Cardiac septum (tissue), 1 donor: Measurements from ENCODE around the gene ZMYND8. TPM values are rescaled to one million over a fixed set of nuclear protein-coding genes. Genes with fewer than 3 reads are reported as not detected.

Experiments
- DNase-seq: peaks from one replicate; pipeline ENCODE4 v3.0.0-alpha.2; 2020; ENCODE audit warnings: low spot score
- intact Hi-C: fragments of 100-400 bp; cut with DNase I; formaldehyde crosslinking; loops from one replicate; pipeline ENCODE4 v1.14.0; 2022
- total RNA-seq: library from RNA; stranded (reverse); fragmentation: NEBNext Ultra II Directional; extraction: Animal tissue kit (Norgen Biotek cat#: 25700); gene quantifications from one replicate; pipeline ENCODE4 v1.2.1, GENCODE V29; 2021
- donor health status: DM: no; HTN: no; CAD: no.

The ZMYND8 gene
- total RNA-seq, 1 donor from 2014 or later, result 25.7 TPM

- DNase-seq, result no peak
- intact Hi-C loops, result loop anchor here (5.0 kb wide), 1 partner anchor 78 kb away; no protein-coding TSS in a partner anchor
These were observed 845 bp downstream of the ZMYND8 start for GRCh38 chr20:47355489-47356219.

DNA sequence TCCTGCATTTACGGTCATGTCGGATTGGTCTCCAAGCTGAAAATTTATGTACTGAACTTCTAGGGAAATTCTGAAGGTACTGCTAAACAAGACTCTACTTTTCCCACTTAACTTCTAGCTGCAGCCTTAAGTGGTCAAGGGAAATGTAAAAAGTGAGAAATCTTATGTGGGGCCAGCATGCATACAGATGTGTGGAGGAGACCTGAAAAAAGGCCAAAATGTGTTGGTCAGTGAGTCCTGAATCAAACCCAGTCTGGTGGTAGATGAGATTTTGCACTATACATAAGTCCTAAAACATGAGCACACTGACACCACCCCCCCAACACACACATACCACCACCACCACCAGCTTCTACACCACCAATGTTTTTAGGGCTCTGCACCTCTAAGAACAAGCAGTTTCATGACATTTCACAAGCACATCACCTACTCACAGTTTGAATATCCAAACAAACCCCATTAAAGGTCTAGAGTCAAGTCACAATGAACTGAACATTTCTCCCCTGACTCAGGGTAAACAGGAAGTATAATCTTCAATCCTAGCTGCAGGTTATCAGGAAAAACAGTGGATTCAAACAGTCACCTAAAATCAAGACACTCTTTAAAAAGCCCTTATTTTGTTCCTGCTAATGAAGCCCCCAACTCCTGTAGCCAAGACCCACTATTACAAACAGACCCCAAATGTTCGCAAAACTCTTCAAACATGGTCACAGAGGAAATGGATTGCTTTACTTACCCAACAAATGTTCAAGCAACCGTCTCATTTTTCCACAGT lies 1.6 kb downstream of the ZMYND8 start:
- intact Hi-C loops, result loop anchor here (5.0 kb wide), 1 partner anchor 78 kb away; no protein-coding TSS in a partner anchor
- DNase-seq, result no peak

GRCh38 chr20:47354464-47354713 lies 2.1 kb downstream of the ZMYND8 start:
- intact Hi-C loops, result no loop called here
- DNase-seq, result no peak

GRCh38 chr20:47353692-47354463 lies 2.6 kb downstream of the ZMYND8 start:
- intact Hi-C loops, result no loop called here
- DNase-seq, result no peak

- intact Hi-C loops, result no loop called here
- no peak for DNase-seq
These were observed 3.2 kb downstream of the ZMYND8 start for GRCh38 chr20:47353239-47353691.

DNA sequence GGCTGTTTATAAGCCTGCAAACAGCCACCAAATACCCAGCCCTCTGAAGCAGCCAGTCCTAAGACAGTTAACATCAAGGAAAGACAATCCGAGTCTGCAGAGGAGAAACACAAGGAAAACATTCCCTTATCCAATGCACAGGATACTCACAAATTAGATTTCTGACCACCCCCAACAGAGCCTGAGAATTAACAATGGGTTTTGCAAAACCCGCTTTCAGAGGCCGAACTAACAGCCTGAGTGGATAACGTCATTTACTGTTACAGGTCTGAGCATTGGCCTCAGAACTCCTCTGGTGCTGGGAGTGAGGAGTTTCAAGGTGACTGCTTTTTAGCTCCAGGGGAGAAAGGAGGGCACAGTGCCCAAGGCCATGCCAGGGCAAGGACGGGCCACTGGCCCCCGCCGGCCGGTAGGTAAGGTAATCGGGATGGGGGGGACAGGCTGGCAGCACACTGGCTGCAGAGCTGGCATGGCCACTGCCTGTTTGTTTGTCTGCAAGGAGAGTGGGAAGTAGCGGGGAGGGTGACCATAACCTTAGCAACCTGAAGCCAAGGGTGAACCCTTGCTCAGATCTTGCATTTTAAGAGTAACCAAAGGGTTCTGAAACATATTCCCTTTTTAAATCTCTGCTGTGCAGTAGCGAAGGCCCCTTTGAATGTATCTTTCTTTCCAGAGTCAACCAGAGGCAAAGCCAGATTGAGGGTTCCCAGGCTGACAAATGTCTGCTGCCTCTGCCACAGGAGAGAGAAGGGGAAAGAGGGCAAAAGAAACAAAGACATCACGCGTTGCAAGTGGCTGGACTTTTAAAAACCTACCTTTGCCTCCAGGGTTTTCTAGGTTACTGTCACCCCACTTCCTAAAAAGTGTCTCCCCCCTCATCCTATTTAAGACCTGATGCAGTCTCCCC lies 3.9 kb downstream of the ZMYND8 start:
- no peak for DNase-seq
- intact Hi-C loops, result no loop called here

- intact Hi-C loops, result no loop called here
- no peak for DNase-seq
These were observed 4.7 kb downstream of the ZMYND8 start for GRCh38 chr20:47351643-47352331.

DNA sequence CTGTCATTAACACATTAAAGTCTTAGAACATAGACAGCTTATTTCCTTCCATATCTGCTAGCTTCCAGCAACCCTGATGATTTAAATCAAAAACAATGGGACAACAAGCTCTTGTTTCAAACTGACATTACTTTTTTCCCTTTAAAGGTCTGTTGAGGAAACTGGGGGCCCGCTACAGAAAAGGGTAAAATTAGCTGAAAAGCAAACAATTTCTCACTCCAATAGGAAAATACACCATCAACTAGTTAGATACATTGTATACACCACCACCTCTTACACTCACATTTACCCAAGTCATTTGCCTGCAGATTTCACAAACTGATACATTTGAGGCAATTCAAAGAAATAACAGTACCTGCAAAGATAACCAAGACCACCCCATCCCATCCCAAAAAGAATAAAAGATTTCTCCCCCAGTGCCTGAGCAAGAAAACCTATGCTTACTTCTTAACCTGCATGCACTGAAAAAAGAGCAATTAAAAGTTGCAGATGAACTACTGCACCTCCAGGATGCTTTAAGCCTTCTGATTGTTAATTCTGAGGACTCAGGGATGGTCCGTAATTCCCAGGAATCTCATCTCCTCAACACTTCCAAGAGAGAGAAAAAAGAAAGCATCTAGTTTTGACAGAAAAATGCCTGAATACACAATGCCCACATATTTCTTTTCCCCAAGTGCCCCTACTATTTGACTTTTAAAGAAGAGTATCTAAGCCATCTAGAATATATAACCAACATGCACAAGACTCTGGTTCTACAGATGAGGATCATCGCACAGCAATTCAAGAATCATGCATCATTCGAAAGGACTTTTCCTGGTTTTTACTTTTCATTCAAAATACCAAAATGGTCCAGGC lies 5.6 kb downstream of the ZMYND8 start:
- no peak for DNase-seq
- intact Hi-C loops, result no loop called here

GRCh38 chr20:47350181-47350550 lies 6.3 kb downstream of the ZMYND8 start:
- no peak for DNase-seq

DNA sequence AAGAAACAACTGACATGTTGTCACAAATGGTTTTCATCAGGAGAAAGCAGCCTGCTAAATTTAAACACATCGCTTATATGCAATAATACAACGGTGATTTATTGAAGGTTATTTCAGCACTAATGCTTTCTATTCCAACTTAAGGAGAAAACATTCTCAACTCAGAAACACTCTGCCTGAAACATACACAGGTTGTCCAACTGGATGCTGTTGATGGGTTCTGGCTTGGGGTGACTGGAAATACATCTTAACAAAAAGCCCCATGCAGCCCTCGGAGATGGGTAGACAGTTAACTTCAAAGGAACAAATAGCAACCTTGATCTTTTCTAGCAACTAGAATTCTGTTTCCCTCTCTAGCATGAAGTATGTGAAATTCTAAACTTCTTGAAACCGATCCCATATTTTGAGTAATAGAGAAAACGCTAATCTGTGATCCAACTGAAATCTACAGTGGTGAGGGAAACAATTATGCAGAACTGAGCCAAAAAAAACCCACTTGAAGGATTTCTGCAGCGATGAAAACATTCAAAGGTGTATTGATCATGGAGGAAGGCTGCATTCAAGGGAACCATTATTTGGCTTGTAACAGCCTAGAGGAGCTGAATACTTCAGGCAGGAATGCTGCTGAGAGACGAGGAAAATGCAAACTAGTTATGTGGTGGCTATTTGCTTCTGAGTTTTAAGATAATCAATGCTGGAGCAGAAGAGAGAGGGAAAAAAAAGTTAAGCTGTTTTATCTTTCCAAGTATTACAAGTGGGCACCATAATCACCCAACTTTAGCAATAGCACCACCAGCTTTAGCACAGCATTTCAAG lies 6.9 kb downstream of the ZMYND8 start:
- intact Hi-C loops, result no loop called here
- DNase-seq, result no peak

More at GRCh38 chr20:47350181-47350550, 6.3 kb downstream of the ZMYND8 start:
- intact Hi-C loops, result no loop called here

DNA sequence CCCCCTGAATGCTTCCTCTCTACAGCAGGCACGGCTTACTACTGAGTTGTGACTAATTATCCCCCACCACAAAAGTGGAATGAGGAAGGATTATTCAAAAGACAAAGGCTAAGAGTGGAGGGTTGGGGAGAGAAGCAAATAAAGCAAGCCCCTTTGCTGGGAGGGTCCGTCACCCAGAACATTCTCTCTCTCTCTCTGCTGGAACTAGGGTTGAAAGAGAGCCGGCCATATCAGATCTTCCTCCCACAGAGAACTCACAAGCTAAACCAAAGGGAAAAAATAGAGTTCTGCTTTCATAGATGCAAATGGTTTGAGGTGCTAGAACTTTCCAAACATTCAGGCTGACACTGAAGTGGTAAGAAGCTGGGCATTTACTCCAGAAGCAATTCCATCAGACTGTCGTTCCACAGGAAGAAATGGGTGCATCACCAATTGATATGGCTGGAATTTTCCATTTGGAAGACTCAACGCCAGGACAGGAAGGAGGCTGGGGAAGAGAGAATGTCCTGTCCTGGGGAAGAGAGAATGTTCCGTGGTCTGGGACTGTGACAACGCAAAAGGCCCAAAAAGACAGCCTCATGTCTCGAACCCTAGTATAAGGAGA lies 7.9 kb downstream of the ZMYND8 start:
- intact Hi-C loops, result no loop called here
- DNase-seq, result no peak

DNA sequence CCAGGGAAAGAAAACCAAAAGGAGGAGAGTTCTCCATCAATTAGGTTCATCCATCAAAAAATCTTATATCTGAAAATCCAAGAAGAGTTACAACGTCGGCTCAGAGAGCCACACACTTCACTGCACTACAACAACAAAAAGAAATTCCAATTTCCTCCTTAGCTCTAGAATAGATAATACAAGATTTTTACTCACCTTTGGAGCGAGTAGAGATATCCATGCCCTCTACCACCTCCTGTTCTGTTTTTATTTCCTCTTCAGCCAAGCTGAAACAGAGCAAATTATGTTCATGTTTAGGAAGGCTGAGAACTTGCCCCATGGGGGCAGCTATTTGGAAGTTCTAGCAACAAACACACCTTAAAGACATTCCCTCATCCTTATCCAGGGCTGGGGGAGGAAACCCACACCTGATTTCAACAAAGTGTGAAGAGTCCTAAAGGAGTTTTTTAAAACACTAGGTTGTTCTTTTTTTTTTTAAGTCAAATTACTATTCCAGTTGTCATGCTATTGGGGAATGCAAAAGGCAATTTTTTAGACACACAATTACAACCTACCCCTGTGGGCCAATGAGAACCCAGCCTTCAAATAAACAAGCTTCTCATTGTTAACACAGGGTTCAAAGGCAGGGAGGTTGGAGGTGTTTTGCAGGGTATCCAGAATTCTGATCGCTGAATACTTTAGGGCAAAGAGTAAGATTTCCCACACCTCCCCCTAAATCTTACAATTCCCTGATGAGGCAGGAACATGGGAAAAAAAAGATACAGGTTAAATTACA lies 8.7 kb downstream of the ZMYND8 start:
- intact Hi-C loops, result no loop called here
- DNase-seq, result no peak

DNA sequence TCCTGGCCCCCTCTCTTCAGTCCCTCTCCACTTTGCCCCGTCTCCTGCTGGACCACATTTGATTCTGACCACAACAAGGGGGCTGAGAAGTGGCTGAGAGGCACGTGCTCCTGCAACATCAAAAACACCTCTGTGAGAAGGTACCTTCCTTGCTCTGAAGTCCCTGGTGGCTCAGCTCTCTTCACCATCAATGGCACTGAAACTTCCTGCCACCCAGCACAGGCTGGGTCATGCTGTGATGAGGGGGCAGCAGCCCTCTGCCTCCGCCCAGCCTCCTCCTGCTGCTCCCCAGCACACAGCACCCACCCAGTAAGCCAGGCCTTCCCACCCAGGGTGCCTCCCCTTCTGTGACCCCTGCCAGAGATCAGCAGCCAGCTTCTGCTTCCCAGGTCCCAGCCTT lies 10.3 kb downstream of the ZMYND8 start:
- intact Hi-C loops, result no loop called here
- no peak for DNase-seq

GRCh38 chr20:47345214-47345613 lies 11.3 kb downstream of the ZMYND8 start:
- intact Hi-C loops, result no loop called here
- no peak for DNase-seq

DNA sequence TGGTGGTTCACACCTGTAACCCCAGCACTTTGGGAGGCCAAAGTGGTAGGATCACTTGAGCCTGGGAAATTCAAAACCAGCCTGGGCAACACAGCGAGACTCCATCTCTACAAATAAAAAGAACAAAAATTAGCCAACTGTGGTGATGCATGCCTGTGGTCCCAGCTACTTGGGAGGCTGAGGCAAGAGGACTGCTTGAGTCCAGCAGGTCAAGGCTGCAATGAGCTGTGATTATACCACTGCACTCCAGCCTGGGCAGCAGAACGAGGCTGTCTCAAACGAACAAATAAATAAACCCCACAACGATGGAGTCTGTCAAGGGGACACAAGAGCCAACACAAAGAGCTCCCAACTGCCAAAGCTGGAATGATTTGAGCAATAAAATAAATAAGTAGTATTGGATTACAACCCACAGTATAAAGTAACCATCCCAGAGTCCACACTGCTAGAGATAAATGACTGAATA lies 13.5 kb downstream of the ZMYND8 start:
- intact Hi-C loops, result no loop called here
- DNase-seq, result no peak

DNA sequence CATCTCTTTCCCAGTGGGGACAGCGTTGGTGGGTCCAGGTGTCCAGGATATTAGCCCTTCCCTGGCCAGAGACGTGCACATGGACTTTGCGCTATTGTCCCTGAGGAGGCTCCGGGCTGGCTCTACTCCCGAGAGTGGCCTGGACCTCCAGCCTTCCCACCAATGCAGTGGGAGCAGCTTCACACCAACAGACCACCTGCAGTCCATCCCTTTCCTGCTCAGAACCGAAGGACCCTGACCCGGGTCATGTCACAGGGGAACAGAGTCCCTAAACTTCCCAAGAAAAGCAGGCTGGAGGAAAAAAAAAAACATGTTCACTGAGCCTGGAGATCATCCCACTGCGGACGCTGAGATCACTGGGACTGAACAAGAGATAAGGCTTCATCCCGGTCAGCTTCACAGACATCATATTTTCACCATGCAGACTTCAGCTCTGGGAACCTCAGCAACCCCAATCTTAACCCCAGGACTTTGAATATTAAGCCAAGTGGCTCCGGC lies 18.3 kb downstream of the ZMYND8 start:
- intact Hi-C loops, result no loop called here
- DNase-seq, result no peak
